GM21717 (cell line): ENCODE data around the gene CADM1.

Experiments
- ATAC-seq: cut with Tn5 transposase; IDR thresholded peaks from one replicate; pipeline ENCODE4 v1.9.1; 2021; ENCODE audit warnings: mild to moderate bottlenecking, moderate library complexity; ENCODE audit not compliant: unreplicated experiment

CADM1 gene

GRCh38 chr11:115518983-115519628 is 14.9 kb upstream of the CADM1 start:
- no peak for ATAC-seq

GRCh38 chr11:115515647-115516395 is 11.6 kb upstream of the CADM1 start:
- ATAC-seq: no peak

DNA sequence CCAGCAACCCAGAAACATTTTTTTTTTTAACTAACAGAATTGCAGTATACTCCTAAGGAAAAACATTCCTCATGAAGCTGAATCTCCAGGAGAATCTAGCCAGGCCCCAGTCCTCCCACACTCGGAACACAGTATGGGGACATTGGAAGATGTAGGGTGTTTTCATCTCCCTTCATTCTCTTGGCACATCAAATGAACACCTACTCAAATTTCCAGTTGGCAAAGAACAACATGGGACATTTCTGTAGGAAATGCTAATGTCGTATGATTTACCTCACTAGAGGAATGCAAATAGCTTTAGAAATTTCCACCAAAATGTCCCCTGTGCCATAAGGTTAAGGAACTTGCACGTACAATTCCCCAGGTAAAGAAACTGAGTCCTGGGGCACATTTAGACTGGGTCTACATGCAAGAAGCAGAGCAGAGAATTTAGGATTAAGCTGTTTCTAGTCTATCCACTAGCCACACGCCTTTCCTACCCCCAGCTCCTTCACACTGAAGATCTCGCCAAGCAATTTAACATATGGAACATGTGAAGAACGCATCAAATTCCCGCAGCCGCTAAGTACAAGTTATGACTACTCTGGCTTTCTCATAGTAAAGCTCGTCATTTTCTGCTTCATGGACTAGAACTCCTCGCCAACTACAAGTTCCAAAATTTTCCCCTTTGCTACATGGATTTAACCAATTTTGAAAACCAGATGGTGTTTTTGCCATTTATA is 2.9 kb upstream of the CADM1 start:
- no peak for ATAC-seq

- no peak for ATAC-seq
Observed at GRCh38 chr11:115505175-115505574, 960 bp upstream of the CADM1 start.

GRCh38 chr11:115503886-115504275 is 334 bp downstream of the CADM1 start:
- no peak for ATAC-seq

DNA sequence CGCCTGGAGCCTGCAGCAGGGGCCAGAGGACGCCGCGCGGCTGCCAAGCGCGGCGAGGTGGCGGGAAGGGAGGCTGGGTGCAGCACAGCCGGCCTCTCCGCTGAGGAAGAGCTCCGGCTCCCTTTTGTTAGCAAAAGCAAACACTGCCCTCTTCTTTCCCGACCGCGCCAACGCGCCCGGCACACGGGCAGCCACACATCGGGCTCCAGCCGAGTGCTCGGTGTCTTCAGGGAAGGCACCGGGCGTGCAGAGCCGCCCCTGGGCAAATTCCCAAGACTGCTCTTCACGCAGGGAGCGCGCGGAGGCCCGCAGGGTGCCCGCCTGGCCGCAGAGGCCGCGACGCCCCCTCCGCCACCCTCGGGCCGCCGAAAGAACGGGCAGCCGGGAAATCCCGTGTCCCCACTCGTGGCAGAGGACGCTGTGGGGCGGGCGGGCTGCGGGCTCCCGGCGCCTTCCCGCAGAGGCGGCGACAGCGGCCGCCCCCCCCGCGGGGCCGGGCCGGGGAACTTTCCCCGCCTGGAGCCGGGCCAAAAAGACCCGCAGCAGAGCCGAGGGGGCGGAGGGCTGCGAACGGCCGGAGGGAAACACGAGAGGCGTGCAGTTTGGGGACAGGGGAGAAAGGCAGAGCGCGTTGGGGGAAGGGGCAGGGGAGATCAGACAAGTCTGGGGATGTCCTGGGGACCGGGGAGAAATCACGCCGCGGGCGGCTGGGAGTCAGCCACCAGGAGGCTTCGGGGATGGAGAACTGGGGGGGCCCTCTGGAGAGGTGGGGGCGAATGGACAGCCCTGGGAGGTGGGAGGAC is 931 bp downstream of the CADM1 start:
- ATAC-seq: no peak

DNA sequence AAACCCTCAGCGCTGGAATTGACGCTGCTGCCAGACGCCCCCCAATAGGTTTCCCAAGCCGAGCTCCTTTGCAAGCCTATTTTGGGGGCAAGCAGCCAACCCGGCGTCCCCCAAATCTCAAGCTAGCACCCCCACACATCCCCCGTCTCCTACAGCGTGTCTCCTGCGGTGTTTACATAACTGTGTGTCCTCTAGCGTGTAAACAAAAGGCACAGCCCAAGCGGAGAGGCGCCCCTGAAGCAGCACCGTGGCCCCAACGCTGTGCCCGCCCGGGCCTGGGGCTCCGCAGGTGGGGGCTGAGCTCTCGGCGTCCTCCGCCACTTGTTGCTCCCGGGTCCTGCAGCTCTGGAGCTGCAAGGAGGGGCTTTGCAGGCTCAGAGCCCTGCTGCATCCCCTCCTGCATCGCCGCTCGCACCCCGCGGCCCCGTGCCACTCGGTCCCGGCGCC is 1.6 kb downstream of the CADM1 start:
- ATAC-seq: no peak

- ATAC-seq: no peak
Observed at GRCh38 chr11:115501893-115502589, 2.2 kb downstream of the CADM1 start.

- ATAC-seq: no peak
Observed at GRCh38 chr11:115501502-115501892, 2.7 kb downstream of the CADM1 start.

- no peak for ATAC-seq
Observed at GRCh38 chr11:115500547-115501501, 3.4 kb downstream of the CADM1 start.

DNA sequence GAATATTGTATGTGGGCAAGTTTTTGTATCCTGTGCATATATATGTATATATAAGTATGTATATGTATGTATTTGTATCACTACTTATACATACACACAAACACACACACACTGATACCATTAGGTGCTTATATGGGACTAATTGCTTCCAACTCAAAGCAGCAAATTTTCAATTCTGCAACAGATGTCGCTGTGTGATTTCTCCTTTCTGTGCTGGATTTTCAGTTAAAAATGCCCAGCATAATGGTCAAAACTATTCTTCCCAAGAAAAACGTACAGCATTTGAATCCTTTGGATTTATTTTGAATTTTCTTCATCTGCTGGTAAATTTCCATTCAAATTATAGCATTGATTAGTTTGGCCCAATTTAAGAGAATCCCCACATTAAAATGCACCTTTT is 4.3 kb downstream of the CADM1 start:
- no peak for ATAC-seq

DNA sequence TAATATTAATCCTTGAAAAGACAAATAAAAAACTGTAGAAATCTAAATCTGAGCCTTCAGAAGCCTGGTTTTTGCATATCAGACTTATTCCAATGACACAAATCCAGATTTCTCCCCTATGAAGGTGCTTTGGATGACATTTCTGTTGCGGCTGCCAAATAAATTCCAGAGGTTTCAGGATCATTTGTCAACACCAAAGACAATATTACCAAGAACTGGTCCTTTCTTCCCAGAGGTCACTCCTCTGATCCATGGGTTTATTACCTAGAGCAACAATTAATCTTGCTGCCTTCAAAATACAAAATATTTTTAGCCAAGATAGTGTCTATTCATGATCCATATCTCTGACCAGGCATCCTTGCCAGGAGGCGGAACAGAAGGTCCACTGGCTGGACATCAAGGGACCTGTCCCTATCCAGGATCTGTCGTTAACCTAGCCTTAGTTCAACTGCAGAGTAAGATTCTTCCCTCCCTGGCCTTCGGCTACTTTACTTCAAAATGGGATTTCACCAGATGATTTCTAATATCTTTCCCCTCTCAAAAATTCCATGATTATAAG is 4.9 kb downstream of the CADM1 start:
- no peak for ATAC-seq

GRCh38 chr11:115498354-115498753 is 5.9 kb downstream of the CADM1 start:
- ATAC-seq: no peak

GRCh38 chr11:115497303-115497702 is 6.9 kb downstream of the CADM1 start:
- no peak for ATAC-seq

DNA sequence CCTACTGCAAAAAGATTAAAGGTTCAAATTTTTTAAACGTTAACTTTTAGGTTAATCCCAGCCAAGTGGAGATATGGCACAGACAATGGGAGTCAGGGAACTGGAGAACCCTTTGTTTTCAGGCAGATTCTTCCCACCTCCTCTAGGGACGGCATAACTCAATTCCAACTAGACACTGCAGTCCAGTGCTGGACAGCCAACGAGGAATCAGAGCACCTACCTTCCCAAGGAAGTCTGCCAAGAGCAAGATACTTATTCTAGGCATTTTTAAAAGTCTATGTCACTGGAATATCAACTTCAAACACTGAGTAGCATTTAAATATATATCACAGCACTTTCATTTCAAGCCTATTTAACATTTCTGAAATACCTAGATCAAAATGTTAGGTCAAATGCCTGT is 7.3 kb downstream of the CADM1 start:
- ATAC-seq: no peak

DNA sequence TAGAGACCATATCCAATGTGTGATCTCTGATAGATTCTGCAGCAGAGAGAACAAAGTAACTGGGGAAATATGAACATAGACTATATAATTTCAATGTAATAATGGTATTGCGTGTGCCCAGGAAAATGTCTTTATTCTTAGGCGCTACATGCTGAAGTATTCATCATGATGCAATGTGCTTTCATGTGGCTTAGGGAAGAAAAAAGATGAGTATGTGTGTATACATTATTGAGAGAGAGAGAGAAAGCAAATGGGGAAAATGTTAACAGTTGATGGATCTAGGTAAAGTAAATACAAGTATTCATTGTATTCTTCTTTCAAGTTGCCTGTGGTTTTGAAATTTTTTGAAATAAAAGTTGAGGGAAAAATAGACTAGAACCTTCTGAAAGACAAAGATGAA is 10.3 kb downstream of the CADM1 start:
- ATAC-seq: no peak

GRCh38 chr11:115493488-115493887 is 10.7 kb downstream of the CADM1 start:
- ATAC-seq: no peak

- no peak for ATAC-seq
Observed at GRCh38 chr11:115489466-115489865, 14.7 kb downstream of the CADM1 start.

- ATAC-seq: no peak
Observed at GRCh38 chr11:115488945-115489344, 15.3 kb downstream of the CADM1 start.
